GM19372 (cell line): Measurements from ENCODE around the gene TPPP2.

Experiments used
- ATAC-seq: cut with Tn5 transposase; IDR thresholded peaks from one replicate; pipeline ENCODE4 v1.9.1; 2021; ENCODE audit warnings: mild to moderate bottlenecking, low read depth, moderate library complexity; ENCODE audit not compliant: unreplicated experiment

Gene TPPP2

GRCh38 chr14:21055432-21056117 lies 25.6 kb downstream of the TPPP2 start:
- no peak for ATAC-seq

GRCh38 chr14:21056520-21057163 lies 26.6 kb downstream of the TPPP2 start:
- no peak for ATAC-seq

GRCh38 chr14:21057803-21058675 lies 28.0 kb downstream of the TPPP2 start, which contains the start of gene RNASE8:
Gene RNASE8, plus strand, starts transcription at chr14:21057822. Its CDS starts 71 bp downstream, at chr14:21057893.
- ATAC-seq: no peak

- no peak for ATAC-seq
These were observed 28.9 kb downstream of the TPPP2 start for GRCh38 chr14:21058903-21059302.

- no peak for ATAC-seq
These were observed 30.0 kb downstream of the TPPP2 start for GRCh38 chr14:21059842-21060613.

GRCh38 chr14:21060614-21061346 lies 30.8 kb downstream of the TPPP2 start:
- no peak for ATAC-seq

- ATAC-seq: no peak
These were observed 31.3 kb downstream of the TPPP2 start for GRCh38 chr14:21061347-21061668.

- no peak for ATAC-seq
These were observed 33.5 kb downstream of the TPPP2 start for GRCh38 chr14:21063479-21063878.

- no peak for ATAC-seq
These were observed 37.0 kb downstream of the TPPP2 start for GRCh38 chr14:21066882-21067502.

GRCh38 chr14:21068521-21069387 lies 38.7 kb downstream of the TPPP2 start:
- no peak for ATAC-seq

GRCh38 chr14:21069388-21070082 lies 39.5 kb downstream of the TPPP2 start:
- no peak for ATAC-seq

GRCh38 chr14:21070083-21070609 lies 40.1 kb downstream of the TPPP2 start, which contains the start of gene ARHGEF40:
Gene ARHGEF40, plus strand, starts transcription at chr14:21070304. Its CDS starts 93 bp downstream, at chr14:21070397.
- no peak for ATAC-seq

- peak; percentile 11 for ATAC-seq
These were observed 40.7 kb downstream of the TPPP2 start for GRCh38 chr14:21070610-21071224.

GRCh38 chr14:21071225-21072030 lies 41.4 kb downstream of the TPPP2 start:
- ATAC-seq: peak; percentile 47

- ATAC-seq: no peak
These were observed 42.0 kb downstream of the TPPP2 start for GRCh38 chr14:21072031-21072473.

GRCh38 chr14:21072781-21073339 lies 42.8 kb downstream of the TPPP2 start:
- ATAC-seq: no peak
